SU-DHL-6 (cell line): ENCODE measurements around the gene PINLYP.
"Not testable (repeated sequence)": the region's sequence is repeated elsewhere in the genome, so short reads cannot be mapped to it uniquely, and the experiment has no call there.

ENCODE experiments used
- H2AFZ ChIP-seq: fragments of 200-600 bp; sonication (generic); 2 replicates; pipeline ENCODE4 v1.6.1; 2014; ENCODE audit warnings: low read depth, mild to moderate bottlenecking, moderate library complexity, mixed read lengths, antibody characterized with exemption, low read length; ENCODE audit not compliant: severe bottlenecking
- H3F3A ChIP-seq: fragments of 200-600 bp; shearing (Covaris generic); 2 replicates; pipeline ENCODE4 v1.6.0; 2016; ENCODE audit warnings: antibody characterized with exemption, mild to moderate bottlenecking; ENCODE audit not compliant: insufficient read depth
- H3K27ac ChIP-seq: fragments of 200-600 bp; sonication (generic); 2 replicates; pipeline ENCODE4 v1.5.1; 2016; ENCODE audit warnings: low read depth, mild to moderate bottlenecking, low read length, moderate library complexity, mixed read lengths
- H3K27me3 ChIP-seq: fragments of 200-600 bp; sonication (generic), shearing (Covaris generic); 2 replicates; pipeline ENCODE4 v1.6.0; 2014; ENCODE audit warnings: mild to moderate bottlenecking, low read length
- H3K36me3 ChIP-seq: fragments of 200-600 bp; sonication (generic); 2 replicates; pipeline ENCODE4 v1.6.1; 2014; ENCODE audit warnings: mild to moderate bottlenecking, low read length, mixed read lengths
- H3K4me2 ChIP-seq: fragments of 300-600, 200-600 bp; shearing (Covaris generic), sonication (generic); 2 replicates; pipeline ENCODE4 v1.6.0; 2014; ENCODE audit warnings: low read length, low read depth, mild to moderate bottlenecking; ENCODE audit not compliant: poor library complexity, severe bottlenecking
- H3K4me3 ChIP-seq: fragments of 200-600 bp; sonication (generic); 2 replicates; pipeline ENCODE4 v1.5.1; 2014; ENCODE audit warnings: antibody characterized with exemption, low read length, mild to moderate bottlenecking, mixed read lengths; ENCODE audit not compliant: insufficient read depth, poor library complexity, severe bottlenecking
- H3K79me2 ChIP-seq: fragments of 200-600 bp; sonication (generic); 2 replicates; pipeline ENCODE4 v1.6.1; 2014; ENCODE audit warnings: mild to moderate bottlenecking, low read length, moderate library complexity; ENCODE audit not compliant: insufficient read depth
- H3K9ac ChIP-seq: fragments of 200-600 bp; sonication (generic); 2 replicates; pipeline ENCODE4 v1.7.0; 2014; ENCODE audit warnings: mild to moderate bottlenecking, low read length
- H3K9me2 ChIP-seq: fragments of 200-600 bp; sonication (generic); replicated peaks from 2 replicates; pipeline ENCODE4 v1.6.1; 2014; ENCODE audit warnings: low read length; ENCODE audit not compliant: insufficient read depth
- H3K9me3 ChIP-seq: fragments of 200-600 bp; sonication (generic); 2 replicates; pipeline ENCODE4 v1.6.1; 2014; ENCODE audit warnings: low read length, mixed read lengths; ENCODE audit not compliant: insufficient read depth
- H4K20me1 ChIP-seq: fragments of 200-600 bp; sonication (generic); 2 replicates; pipeline ENCODE4 v1.6.1; 2014; ENCODE audit warnings: low read depth, mild to moderate bottlenecking, antibody characterized with exemption, low read length, moderate library complexity, mixed read lengths
- CTCF ChIP-seq: fragments of 200-600 bp; sonication (generic); IDR thresholded peaks from one replicate; pipeline ENCODE4 v1.5.1; 2017; ENCODE audit warnings: antibody characterized with exemption, mild to moderate bottlenecking, low read length, moderate library complexity; ENCODE audit not compliant: insufficient read depth, poor library complexity, severe bottlenecking
- EZH2phosphoT487 ChIP-seq: fragments of 200-600 bp; sonication (generic), shearing (Covaris generic); conservative IDR thresholded peaks from 2 replicates; pipeline ENCODE4 v1.6.1; 2018; ENCODE audit warnings: mild to moderate bottlenecking, antibody characterized with exemption, low read length, moderate library complexity, mixed read lengths

The PINLYP gene

GRCh38 chr19:43582495-43582894 is 6.9 kb downstream of the PINLYP start:
- H3K9me2 ChIP-seq = no peaks in the 10 kb centered on the region
- no peak overlapping the region for H2AFZ ChIP-seq
- no peaks in the 10 kb centered on the region for H3F3A ChIP-seq
- no peaks in the 10 kb centered on the region for H3K79me2 ChIP-seq
- no peaks in the 10 kb centered on the region for H3K27me3 ChIP-seq
- no peak overlapping the region for H3K27ac ChIP-seq
- H3K4me3 ChIP-seq = no peak overlapping the region
- no peaks in the 10 kb centered on the region for H3K36me3 ChIP-seq
- no peak overlapping the region for H3K4me2 ChIP-seq
- no peak overlapping the region for H3K9ac ChIP-seq
- no peaks in the 10 kb centered on the region for H4K20me1 ChIP-seq
- no peaks in the 10 kb centered on the region for H3K9me3 ChIP-seq
- TF ChIP-seq CTCF = no peak
- no peak for TF ChIP-seq EZH2phosphoT487

GRCh38 chr19:43584484-43584883 is 8.9 kb downstream of the PINLYP start:
- Histone ChIP-seq H3K27ac (no peak overlapping the region), H3K9me3 (no peaks in the 10 kb centered on the region), H3K36me3 (no peaks in the 10 kb centered on the region), H3K4me3 (no peak overlapping the region), H3K27me3 (no peaks in the 10 kb centered on the region), H3K4me2 (no peak overlapping the region), H3K79me2 (no peaks in the 10 kb centered on the region), H3K9ac (no peak overlapping the region), H3K9me2 (no peaks in the 10 kb centered on the region), H3F3A (no peaks in the 10 kb centered on the region), H2AFZ (no peak overlapping the region), H4K20me1 (no peaks in the 10 kb centered on the region)
- TF ChIP-seq EZH2phosphoT487 = no peak
- TF ChIP-seq CTCF = no peak

GRCh38 chr19:43586346-43586745 is 10.7 kb downstream of the PINLYP start:
- no peaks in the 10 kb centered on the region for H4K20me1 ChIP-seq
- no peak overlapping the region for H2AFZ ChIP-seq
- H3K4me2 ChIP-seq = no peak overlapping the region
- H3K4me3 ChIP-seq = no peak overlapping the region
- H3K79me2 ChIP-seq = no peaks in the 10 kb centered on the region
- H3K27me3 ChIP-seq = no peaks in the 10 kb centered on the region
- no peak overlapping the region for H3K9ac ChIP-seq
- TF ChIP-seq EZH2phosphoT487 (no peak), CTCF (no peak)
- H3K36me3 ChIP-seq = no peaks in the 10 kb centered on the region
- H3F3A ChIP-seq = no peaks in the 10 kb centered on the region
- H3K9me3 ChIP-seq = no peaks in the 10 kb centered on the region
- H3K9me2 ChIP-seq = no peaks in the 10 kb centered on the region
- no peak overlapping the region for H3K27ac ChIP-seq

- H3K79me2 ChIP-seq, H3K9me3 ChIP-seq, H3F3A ChIP-seq, H3K9ac ChIP-seq, H4K20me1 ChIP-seq, H3K4me2 ChIP-seq, H3K36me3 ChIP-seq, H3K27ac ChIP-seq, H3K27me3 ChIP-seq, H2AFZ ChIP-seq, H3K9me2 ChIP-seq, H3K4me3 ChIP-seq: not testable (repeated sequence)
These were observed 11.4 kb downstream of the PINLYP start for GRCh38 chr19:43587029-43587428.
